NB4 (cell line): Measurements from ENCODE around the gene PARP12.
A peak's percentile ranks its signal among the peaks of the same experiment; 100 is the strongest.

Experiments used
- DNase-seq: peaks from one replicate; pipeline ENCODE4 v3.0.0; 2010; ENCODE audit warnings: low read depth
- H3K4me3 ChIP-seq: one replicate; pipeline ENCODE4 v1.5.1; 2011; ENCODE audit warnings: mild to moderate bottlenecking, low read depth, low read length, moderate library complexity
- CTCF ChIP-seq: IDR thresholded peaks from one replicate; pipeline ENCODE4 v1.5.1; 2012; ENCODE audit warnings: low read depth, low read length
- MAX ChIP-seq: IDR thresholded peaks from 2 replicates; pipeline ENCODE4 v1.6.1; 2011; ENCODE audit warnings: low read depth, low read length
- MYC ChIP-seq: IDR thresholded peaks from 2 replicates; pipeline ENCODE4 v1.6.1; 2011; ENCODE audit warnings: low read depth, low read length
- POLR2A ChIP-seq: IDR thresholded peaks from 2 replicates; pipeline ENCODE4 v1.6.1; 2011; ENCODE audit warnings: mild to moderate bottlenecking; ENCODE audit not compliant: insufficient read length; ENCODE audit errors: extremely low read depth

Gene PARP12

GRCh38 chr7:139987691-139988516 lies 74.8 kb downstream of the PARP12 start:
- TF ChIP-seq CTCF (peak; percentile 19), POLR2A (no peak), MAX (no peak), MYC (no peak)
- no peak for DNase-seq
- H3K4me3 ChIP-seq = no peak overlapping the region

GRCh38 chr7:139985811-139986210 lies 76.9 kb downstream of the PARP12 start:
- H3K4me3 ChIP-seq = no peak overlapping the region
- no peak for TF ChIP-seq POLR2A
- TF ChIP-seq CTCF = no peak
- no peak for TF ChIP-seq MAX
- TF ChIP-seq MYC = no peak
- DNase-seq = no peak

GRCh38 chr7:139984642-139985539 lies 77.9 kb downstream of the PARP12 start:
- H3K4me3 ChIP-seq = no peak overlapping the region
- no peak for TF ChIP-seq MYC
- no peak for DNase-seq

GRCh38 chr7:139982927-139983920 lies 79.5 kb downstream of the PARP12 start:
- no peak overlapping the region for H3K4me3 ChIP-seq
- TF ChIP-seq MAX (no peak), CTCF (no peak), POLR2A (no peak), MYC (no peak)
- DNase-seq = no peak

GRCh38 chr7:139981511-139981895 lies 81.2 kb downstream of the PARP12 start:
- no peak overlapping the region for H3K4me3 ChIP-seq
- no peak for TF ChIP-seq CTCF
- no peak for TF ChIP-seq MYC
- no peak for TF ChIP-seq POLR2A
- no peak for TF ChIP-seq MAX
- no peak for DNase-seq
